ENCODE data around the gene SLC8A1.

SLC8A1 gene

GRCh38 chr2:40274270-40274669, 177.6 kb downstream of the SLC8A1 start:
- no peak for DNase-seq (ENCODE audit: low read depth in 2 of 2)

- no peak for DNase-seq (ENCODE audit: low read depth in 2 of 2)
Measured at GRCh38 chr2:40273734-40274182, 178.1 kb downstream of the SLC8A1 start.

- DNase-seq (ENCODE audit: low read depth in 2 of 2) = no peak
Measured at GRCh38 chr2:40271094-40271493, 180.8 kb downstream of the SLC8A1 start.

GRCh38 chr2:40270372-40270771, 181.5 kb downstream of the SLC8A1 start:
- DNase-seq (ENCODE audit: low read depth in 2 of 2) = no peak

- DNase-seq (ENCODE audit: low read depth in 2 of 2) = no peak
Measured at GRCh38 chr2:40268566-40268965, 183.3 kb downstream of the SLC8A1 start.

GRCh38 chr2:40266201-40266600, 185.7 kb downstream of the SLC8A1 start:
- DNase-seq (ENCODE audit: low read depth in 2 of 2) = no peak

- DNase-seq (ENCODE audit: low read depth in 2 of 2) = no peak
Measured at GRCh38 chr2:40265602-40266001, 186.3 kb downstream of the SLC8A1 start.

GRCh38 chr2:40261042-40261441, 190.8 kb downstream of the SLC8A1 start:
- DNase-seq (ENCODE audit: low read depth in 2 of 2) = no peak

GRCh38 chr2:40260437-40260836, 191.5 kb downstream of the SLC8A1 start:
- DNase-seq (ENCODE audit: low read depth in 2 of 2) = no peak

GRCh38 chr2:40259900-40260299, 192.0 kb downstream of the SLC8A1 start:
- DNase-seq (ENCODE audit: low read depth in 2 of 2) = no peak

- no peak for DNase-seq (ENCODE audit: low read depth in 2 of 2)
Measured at GRCh38 chr2:40258135-40258457, 193.8 kb downstream of the SLC8A1 start.

- DNase-seq (ENCODE audit: low read depth in 2 of 2) = no peak
Measured at GRCh38 chr2:40257340-40258134, 194.4 kb downstream of the SLC8A1 start.

GRCh38 chr2:40256649-40257048, 195.2 kb downstream of the SLC8A1 start:
- DNase-seq (ENCODE audit: low read depth in 2 of 2) = no peak

- DNase-seq (ENCODE audit: low read depth in 2 of 2) = no peak
Measured at GRCh38 chr2:40256008-40256407, 195.9 kb downstream of the SLC8A1 start.

- no peak for DNase-seq (ENCODE audit: low read depth in 2 of 2)
Measured at GRCh38 chr2:40255103-40255502, 196.8 kb downstream of the SLC8A1 start.

GRCh38 chr2:40254611-40255010, 197.3 kb downstream of the SLC8A1 start:
- DNase-seq (ENCODE audit: low read depth in 2 of 2) = no peak

GRCh38 chr2:40251137-40251536, 200.8 kb downstream of the SLC8A1 start:
- no peak for DNase-seq (ENCODE audit: low read depth in 2 of 2)

- DNase-seq (ENCODE audit: low read depth in 2 of 2) = no peak
Measured at GRCh38 chr2:40249577-40249976, 202.3 kb downstream of the SLC8A1 start.

- no peak for DNase-seq (ENCODE audit: low read depth in 2 of 2)
Measured at GRCh38 chr2:40248294-40248693, 203.6 kb downstream of the SLC8A1 start.

- no peak for DNase-seq (ENCODE audit: low read depth in 2 of 2)
Measured at GRCh38 chr2:40244675-40245074, 207.2 kb downstream of the SLC8A1 start.

GRCh38 chr2:40244251-40244650, 207.6 kb downstream of the SLC8A1 start:
- no peak for DNase-seq (ENCODE audit: low read depth in 2 of 2)

- no peak for DNase-seq (ENCODE audit: low read depth in 2 of 2)
Measured at GRCh38 chr2:40243581-40244187, 208.2 kb downstream of the SLC8A1 start.

GRCh38 chr2:40242315-40242714, 209.6 kb downstream of the SLC8A1 start:
- no peak for DNase-seq (ENCODE audit: low read depth in 2 of 2)

GRCh38 chr2:40240070-40240469, 211.8 kb downstream of the SLC8A1 start:
- no peak for DNase-seq (ENCODE audit: low read depth in 2 of 2)

Data from stimulated activated CD4-positive, alpha-beta T cell treated with anti-CD3 and anti-CD28 coated beads, Interleukin-1b, Interleukin-23, amount 100 ng/mL, for 4 hours (primary cell).